HT-29 (cell line): ENCODE measurements around the gene COX19. TPM values are rescaled to one million over a fixed set of nuclear protein-coding genes. Genes with fewer than 3 reads are reported as not detected.
"Not testable (repeated sequence)": the region's sequence is repeated elsewhere in the genome, so short reads cannot be mapped to it uniquely, and the experiment has no call there.

Experiments
- DNase-seq: peaks from one replicate; pipeline ENCODE4 v3.0.0-alpha.2; 2015; ENCODE audit warnings: low spot score
- total RNA-seq: library from RNA; depleted of rRNA; stranded (reverse); fragments of >200 nt; shearing (Covaris generic); gene quantifications from 2 replicates; pipeline ENCODE4 v1.2.3, GENCODE V29; 2014

Gene COX19
- total RNA-seq, 1 experiment from 2014 or later: 21.6 TPM

DNA sequence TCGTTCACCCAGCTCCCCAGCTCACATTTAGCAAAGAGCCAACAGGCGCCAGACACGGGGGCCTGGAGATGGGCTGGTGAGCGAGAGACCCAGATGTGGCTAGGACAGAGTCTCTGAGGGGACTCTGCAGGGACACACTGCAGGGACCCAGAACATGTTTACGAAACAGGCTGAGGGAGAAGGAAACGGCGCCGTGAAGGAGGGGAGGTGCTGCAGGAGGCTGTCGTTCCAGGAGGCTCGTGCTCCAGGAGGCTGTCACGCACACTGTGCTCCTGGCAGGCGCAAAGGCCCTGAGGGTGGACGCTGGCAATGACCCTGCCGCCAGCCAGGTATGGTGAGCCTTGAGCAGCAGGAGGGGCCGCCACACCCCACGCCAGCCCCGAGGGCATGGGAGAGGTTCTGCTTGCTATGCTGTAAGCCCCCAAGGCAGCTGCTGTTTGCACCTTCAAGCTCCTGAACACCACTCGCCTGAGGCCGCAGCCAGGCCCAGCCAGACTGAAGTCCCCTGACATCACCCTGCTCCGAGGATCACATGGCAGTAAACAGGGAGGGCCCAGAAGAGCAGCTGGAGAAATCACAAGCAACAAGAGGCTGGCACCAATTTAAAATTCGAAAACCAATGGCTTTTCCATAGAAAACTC lies 48.2 kb downstream of the COX19 start:
- DNase-seq: peak; percentile 66

DNA sequence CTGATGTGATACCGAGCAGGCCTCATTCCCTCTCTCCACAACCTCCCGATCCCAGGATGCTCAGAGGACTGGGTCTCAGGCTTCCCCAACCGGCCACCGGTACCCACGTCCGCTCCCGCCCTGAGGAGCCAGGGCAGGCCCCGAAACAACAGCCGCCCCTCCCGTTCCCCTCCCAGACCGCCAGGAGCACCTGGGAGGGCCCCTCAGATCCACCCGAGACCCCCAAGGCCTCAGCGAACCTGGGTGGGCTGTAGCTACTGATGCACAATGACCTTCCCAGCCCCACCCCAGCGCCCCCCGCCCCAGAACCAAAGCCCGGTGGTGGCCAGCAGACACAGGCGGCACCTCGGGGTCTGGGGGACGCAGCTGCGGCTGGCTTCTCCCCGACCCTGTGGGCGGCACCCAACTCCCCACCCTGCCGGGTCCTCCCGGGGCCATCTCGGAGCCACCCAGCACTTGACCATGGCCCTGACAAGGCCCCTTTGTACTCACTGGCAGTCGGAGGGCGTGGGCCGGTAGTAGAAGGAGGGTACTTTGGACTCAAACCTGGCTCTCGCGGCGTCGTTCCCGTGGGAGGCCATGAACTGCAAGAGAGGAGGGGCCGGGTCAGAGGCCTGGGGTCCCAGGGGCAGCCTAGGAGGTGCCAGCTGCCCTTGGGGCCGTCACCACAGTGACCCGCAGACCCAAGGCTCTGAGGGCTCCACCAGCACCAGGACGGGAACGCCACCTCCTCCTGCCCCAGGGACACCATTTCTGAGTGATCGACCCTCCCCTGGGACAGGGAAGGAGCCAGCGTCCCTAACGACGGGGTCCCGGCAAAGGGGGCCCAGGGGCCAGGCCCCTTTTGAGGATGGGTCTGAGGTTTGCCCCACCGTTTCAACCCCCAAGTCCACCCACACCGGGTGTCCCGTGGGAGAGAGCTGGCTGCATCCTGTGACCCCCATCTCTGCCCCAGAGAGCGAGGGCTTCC lies 49.0 kb downstream of the COX19 start:
- peak; percentile 93 for DNase-seq

- peak; percentile 91 for DNase-seq
Observed at GRCh38 chr7:925601-926000, 49.7 kb downstream of the COX19 start.

DNA sequence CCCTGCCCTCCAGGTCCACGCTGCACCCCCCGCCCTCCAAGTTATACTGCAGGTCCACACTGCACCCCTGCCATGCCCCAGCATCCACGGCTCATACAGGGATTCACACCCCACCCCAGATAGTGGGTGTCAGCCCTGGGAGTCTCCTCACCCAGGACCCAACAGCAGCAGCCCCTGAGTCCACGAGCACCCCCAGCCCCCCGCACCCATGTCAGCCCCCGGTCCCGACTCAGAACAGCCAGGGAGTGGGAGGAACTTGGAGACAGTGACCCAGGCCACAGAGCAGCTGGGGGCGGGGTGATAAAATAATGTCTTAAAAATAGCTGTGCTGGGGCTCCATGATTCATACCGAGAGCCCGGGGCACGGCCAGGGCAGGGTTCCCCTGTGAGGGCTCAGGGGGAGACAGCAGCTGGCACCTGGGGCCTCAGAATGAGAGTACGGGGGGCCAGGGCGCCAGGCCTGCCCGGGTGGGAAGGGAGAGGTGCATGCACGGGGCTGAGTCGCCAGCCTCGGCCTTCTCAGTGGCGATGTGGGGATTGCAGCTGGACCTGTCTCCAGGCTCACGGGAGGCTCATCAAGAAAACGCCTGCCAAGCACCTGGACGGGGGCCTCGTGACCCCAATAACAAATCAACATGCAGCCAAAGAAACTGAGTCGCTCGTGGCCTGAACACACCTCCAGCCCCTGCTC lies 50.7 kb downstream of the COX19 start:
- peak; percentile 79 for DNase-seq

- not testable (repeated sequence) for DNase-seq
Observed at GRCh38 chr7:924042-924441, 51.3 kb downstream of the COX19 start.

DNA sequence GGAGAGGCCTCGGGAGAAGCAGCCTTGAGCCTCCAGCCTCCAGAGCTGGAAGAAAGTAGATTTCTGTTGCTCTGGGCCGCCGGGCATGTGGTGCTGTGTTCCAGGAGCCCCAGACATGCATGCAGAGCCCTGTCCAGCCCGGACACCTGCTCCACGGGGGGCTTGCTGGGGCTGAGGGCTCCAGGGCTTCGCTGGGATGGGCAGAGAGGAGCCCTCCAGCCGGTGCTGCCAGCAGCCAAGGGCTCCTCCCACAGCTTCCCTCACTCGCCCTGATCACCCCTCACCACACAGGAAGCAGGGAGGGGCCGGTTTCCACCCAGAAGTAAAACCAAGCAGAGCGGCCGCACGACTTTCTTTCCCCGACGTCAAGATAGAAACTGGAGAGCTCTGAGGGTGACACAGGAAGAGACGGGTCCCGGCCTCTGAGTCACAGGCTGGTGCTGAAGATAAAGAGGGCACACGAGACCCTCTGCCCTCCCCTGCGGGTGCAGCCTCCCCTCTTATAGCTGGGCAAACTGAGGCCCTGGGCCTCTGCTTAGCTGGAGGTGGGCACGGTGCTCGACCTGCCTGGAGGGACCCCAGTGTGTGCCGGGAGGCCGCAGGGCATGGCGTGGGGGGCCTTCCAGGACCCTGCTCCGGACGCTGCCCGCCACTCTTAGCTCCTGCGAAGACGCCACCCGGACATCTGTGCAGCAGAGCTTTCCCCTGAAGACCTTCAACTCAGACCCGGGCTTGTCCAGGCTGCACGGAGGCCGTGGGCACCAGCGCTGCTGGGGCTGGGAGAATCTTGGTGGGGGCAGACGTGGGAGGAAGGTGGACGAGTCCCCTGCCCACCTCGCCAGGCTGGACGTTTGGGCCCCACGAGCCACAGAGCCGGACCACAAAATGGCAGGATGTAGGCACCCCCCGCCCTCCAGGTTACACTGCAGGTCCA lies 52.0 kb downstream of the COX19 start:
- DNase-seq: peak; percentile 96

- DNase-seq: peak; percentile 29
Observed at GRCh38 chr7:922334-923107, 52.8 kb downstream of the COX19 start.

- DNase-seq: no peak
Observed at GRCh38 chr7:921581-922333, 53.6 kb downstream of the COX19 start.

GRCh38 chr7:921071-921461 lies 54.3 kb downstream of the COX19 start:
- DNase-seq: no peak

GRCh38 chr7:920351-921070 lies 54.8 kb downstream of the COX19 start:
- peak; percentile 88 for DNase-seq

- peak; percentile 75 for DNase-seq
Observed at GRCh38 chr7:919924-920341, 55.4 kb downstream of the COX19 start.

GRCh38 chr7:919114-919442 lies 56.3 kb downstream of the COX19 start:
- DNase-seq: no peak

- DNase-seq: no peak
Observed at GRCh38 chr7:918441-919113, 56.8 kb downstream of the COX19 start.

- no peak for DNase-seq
Observed at GRCh38 chr7:918118-918425, 57.3 kb downstream of the COX19 start.

DNA sequence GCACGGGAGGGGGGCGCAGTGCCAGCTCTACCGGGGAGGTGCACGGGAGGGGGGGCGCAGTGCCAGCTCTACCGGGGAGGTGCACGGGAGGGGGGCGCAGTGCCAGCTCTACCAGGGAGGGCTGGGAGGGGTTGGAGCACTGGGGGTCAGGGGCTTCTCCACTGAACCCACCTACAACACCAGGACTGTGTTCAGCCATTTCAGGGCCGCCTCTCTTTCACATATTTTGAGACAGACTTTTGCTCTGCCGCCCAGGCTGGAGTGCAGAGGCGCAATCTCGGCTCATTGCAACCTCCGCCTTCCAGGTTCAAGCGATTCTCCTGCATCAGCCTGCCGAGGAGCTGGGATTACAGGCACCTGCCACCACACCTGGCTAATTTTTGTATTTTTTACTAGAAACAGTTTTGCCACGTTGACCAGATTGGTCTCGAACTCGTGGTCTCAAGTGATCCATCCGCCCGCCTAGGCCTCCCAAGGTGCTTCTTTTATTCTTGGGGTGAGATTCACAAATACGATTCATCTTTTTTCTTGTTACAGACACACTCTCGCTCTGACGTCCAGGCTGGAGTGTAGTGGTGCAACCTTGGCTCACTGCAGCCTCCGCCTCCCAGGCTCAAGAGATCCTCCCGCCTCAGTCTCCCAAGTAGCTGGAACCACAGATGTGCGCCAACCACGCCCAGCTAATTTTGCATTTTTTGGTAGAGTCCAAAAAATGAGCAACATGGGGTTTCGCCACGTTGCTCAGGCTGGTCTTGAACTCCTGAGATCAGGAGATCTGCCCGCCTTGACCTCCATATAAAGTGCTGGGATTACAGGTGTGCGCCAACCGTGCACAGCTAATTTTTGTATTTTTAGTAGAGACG lies 57.9 kb downstream of the COX19 start:
- DNase-seq: peak; percentile 37

DNA sequence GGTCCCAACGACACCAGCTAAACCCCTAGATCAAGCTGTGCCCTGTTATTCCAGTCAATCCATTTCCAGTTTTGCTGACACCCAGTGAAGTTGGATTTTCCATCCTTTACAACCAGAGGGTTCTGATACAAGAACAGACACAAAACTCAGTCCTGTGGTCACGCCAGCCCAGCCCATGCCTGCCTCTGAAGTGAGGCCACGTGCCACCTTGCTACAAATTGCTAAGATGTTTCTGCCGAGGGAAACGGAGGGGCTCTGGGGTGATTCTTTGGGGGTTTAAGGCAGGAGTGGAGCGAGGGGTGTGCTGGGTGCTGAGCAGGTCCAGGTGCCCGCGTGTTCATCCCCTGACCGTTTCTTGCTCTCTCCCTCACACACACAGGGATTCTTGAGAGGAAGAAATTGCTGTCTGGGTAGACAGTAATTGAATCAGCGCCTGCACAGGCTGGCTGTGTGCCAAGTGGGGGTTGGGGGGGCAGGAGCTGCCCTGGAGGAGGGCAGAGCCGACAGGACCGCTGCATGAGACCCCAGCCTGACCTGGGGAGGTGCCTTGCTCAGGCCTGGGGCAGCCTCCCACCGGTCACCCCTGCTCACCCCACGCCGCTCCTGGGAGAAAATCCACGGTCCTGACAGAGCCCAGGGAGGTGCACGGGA lies 58.9 kb downstream of the COX19 start:
- DNase-seq: peak; percentile 90
